Type B pancreatic cell (in vitro differentiated cells): ENCODE measurements around the gene EGR2. TPM values are rescaled to one million over a fixed set of nuclear protein-coding genes. Genes with fewer than 3 reads are reported as not detected.
"Not testable (repeated sequence)": the region's sequence is repeated elsewhere in the genome, so short reads cannot be mapped to it uniquely, and the experiment has no call there.

Experiments used
- DNase-seq: peaks from one replicate; pipeline ENCODE4 v3.0.0; 2021; ENCODE audit warnings: mixed read lengths; ENCODE audit not compliant: unreplicated experiment; ENCODE audit errors: extremely low spot score
- H3K27ac Mint-ChIP-seq: 2 replicates; pipeline ENCODE4 v1.8.0; 2021; ENCODE audit warnings: mild to moderate bottlenecking, mixed read lengths
- H3K27me3 Mint-ChIP-seq: 2 replicates; pipeline ENCODE4 v1.8.0; 2021; ENCODE audit warnings: mixed read lengths
- H3K36me3 Mint-ChIP-seq: 2 replicates; pipeline ENCODE4 v1.8.0; 2021; ENCODE audit warnings: mixed read lengths
- H3K4me1 Mint-ChIP-seq: one replicate; pipeline ENCODE4 v1.8.0; 2021; ENCODE audit warnings: mixed read lengths; ENCODE audit not compliant: unreplicated experiment
- H3K4me3 Mint-ChIP-seq: 2 replicates; pipeline ENCODE4 v1.8.0; 2021; ENCODE audit warnings: mild to moderate bottlenecking, mixed read lengths
- H3K9me3 Mint-ChIP-seq: 2 replicates; pipeline ENCODE4 v1.8.0; 2021; ENCODE audit warnings: mixed read lengths
- total RNA-seq: library from RNA; stranded (reverse); gene quantifications from 2 replicates; pipeline ENCODE4 v1.2.1, GENCODE V29; 2021; ENCODE audit warnings: low replicate concordance
- TF ChIP-seq, protein P1 (sequence below): fragments of 200-600 bp; sonication (generic); conservative IDR thresholded peaks from 2 replicates; pipeline ENCODE4 v1.5.0; 2021; ENCODE audit warnings: antibody characterized with exemption, mild to moderate bottlenecking

Gene EGR2
- total RNA-seq, 1 donor from 2014 or later, result 26.7 TPM

DNA sequence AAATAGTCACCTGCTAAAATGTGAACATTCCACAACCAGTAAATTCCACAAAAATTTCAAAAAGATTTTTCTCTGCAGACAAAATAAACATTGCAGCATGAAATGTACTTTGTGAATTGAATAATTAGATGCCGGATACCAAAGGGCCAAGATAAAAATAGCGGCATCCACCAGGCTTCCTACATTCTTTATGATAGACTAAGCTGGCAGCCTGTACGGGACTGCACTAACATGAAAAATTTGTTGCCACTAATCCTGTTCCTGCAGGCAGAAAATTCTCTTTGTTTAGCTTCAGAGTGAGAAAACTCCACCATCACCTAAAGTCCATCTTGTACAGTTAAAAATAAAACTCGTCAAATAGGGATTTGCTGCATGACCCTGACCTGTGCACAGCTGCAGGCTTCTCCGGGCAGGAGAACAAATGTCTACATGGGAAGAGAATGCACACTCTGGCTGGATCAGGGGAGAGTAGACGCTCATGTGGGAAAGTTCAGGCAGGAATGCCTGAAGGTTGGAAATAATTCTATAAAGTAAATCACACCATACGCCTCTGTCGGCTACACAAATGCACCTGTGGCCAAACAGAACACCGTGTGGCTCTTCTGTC is 27.2 kb downstream of the EGR2 start:
- no peak overlapping the region for H3K4me3 Mint-ChIP-seq
- peaks cover 11% of the 10 kb centered on the region for H3K4me1 Mint-ChIP-seq
- H3K27ac Mint-ChIP-seq, result no peak overlapping the region
- no peaks in the 10 kb centered on the region for H3K36me3 Mint-ChIP-seq
- DNase-seq, result no peak
- H3K9me3 Mint-ChIP-seq, result peaks cover 13% of the 10 kb centered on the region
- peaks cover 9% of the 10 kb centered on the region for H3K27me3 Mint-ChIP-seq
- TF ChIP-seq, protein P1, sequence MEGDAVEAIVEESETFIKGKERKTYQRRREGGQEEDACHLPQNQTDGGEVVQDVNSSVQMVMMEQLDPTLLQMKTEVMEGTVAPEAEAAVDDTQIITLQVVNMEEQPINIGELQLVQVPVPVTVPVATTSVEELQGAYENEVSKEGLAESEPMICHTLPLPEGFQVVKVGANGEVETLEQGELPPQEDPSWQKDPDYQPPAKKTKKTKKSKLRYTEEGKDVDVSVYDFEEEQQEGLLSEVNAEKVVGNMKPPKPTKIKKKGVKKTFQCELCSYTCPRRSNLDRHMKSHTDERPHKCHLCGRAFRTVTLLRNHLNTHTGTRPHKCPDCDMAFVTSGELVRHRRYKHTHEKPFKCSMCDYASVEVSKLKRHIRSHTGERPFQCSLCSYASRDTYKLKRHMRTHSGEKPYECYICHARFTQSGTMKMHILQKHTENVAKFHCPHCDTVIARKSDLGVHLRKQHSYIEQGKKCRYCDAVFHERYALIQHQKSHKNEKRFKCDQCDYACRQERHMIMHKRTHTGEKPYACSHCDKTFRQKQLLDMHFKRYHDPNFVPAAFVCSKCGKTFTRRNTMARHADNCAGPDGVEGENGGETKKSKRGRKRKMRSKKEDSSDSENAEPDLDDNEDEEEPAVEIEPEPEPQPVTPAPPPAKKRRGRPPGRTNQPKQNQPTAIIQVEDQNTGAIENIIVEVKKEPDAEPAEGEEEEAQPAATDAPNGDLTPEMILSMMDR, result no peak

DNA sequence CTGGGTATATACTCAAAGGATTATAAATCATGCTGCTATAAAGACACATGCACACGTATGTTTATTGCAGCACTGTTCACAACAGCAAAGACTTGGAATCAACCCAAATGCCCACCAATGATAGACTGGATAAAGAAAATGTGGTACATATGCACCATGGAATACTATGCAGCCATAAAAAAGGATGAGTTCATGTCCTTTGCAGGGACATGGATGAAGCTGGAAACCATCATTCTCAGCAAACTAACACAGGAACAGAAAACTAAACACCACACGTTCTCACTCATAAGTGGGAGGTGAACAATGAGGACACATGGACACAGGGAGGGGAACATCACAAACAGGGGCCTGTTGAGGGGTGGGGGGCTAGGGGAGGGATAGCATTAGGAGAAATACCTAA is 27.9 kb downstream of the EGR2 start:
- DNase-seq, H3K4me3 Mint-ChIP-seq, H3K27ac Mint-ChIP-seq, H3K27me3 Mint-ChIP-seq, H3K36me3 Mint-ChIP-seq: not testable (repeated sequence)
- Mint-ChIP-seq H3K9me3 (peaks cover 13% of the 10 kb centered on the region), H3K4me1 (peaks cover 11% of the 10 kb centered on the region)

DNA sequence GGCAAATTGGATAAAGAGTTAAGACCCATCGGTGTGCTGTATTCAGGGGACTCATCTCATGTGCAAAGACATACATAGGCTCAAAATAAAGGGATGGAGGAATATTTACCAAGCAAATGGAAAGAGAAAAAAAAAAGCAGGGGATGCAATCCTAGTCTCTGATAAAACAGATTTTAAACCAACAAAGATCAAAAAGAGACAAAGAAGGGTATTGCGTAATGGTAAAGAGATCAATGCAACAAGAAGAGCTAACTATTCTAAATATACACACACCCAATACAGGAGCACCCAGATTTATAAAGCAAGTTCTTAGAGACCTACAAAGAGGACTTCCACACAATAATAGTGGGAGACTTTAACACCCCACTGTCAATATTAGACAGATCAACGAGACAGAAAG is 31.6 kb downstream of the EGR2 start:
- H3K4me3 Mint-ChIP-seq, H3K4me1 Mint-ChIP-seq, H3K27me3 Mint-ChIP-seq, H3K36me3 Mint-ChIP-seq, DNase-seq, H3K27ac Mint-ChIP-seq: not testable (repeated sequence)
- peaks cover 13% of the 10 kb centered on the region for H3K9me3 Mint-ChIP-seq

DNA sequence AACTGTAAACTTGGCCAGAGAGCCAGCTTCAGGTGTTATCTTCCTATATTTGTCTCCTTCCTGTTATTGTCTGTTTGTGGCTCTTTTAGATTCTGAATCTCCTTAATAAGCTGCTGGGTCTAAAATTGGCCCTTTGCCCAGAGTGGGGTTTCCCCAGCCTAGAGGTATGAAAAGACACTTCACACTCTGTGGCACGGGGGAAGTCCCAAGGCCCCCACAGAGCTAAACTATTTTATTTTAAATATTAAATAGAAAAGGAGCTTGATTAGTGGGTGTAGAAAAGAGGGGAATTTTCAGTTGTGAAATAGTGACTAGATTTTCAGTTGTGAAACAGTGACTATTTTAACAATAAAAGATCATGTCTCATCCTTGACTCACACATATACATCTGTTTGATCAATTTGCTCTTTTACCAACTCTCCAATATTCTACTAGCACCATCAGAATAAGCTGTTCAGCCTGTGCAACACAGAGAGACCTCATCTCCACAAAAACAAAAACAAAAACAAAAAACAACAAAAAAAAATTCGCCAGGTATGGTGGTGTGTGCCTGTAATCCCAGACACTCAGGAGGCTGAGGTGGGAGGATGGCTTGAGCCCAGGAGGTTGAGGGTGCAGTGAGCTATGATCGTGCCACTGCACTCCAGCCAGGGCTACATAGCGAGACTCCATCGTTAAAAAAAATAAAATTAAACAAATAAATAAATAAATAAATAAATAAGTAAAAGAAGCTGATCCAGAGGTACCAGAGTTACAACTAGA is 36.5 kb downstream of the EGR2 start:
- peaks cover 4% of the 10 kb centered on the region for H3K27me3 Mint-ChIP-seq
- H3K4me3 Mint-ChIP-seq, result no peak overlapping the region
- no peaks in the 10 kb centered on the region for H3K4me1 Mint-ChIP-seq
- H3K9me3 Mint-ChIP-seq, result peaks cover 10% of the 10 kb centered on the region
- TF ChIP-seq, protein P1, result no peak
- DNase-seq, result no peak
- no peaks in the 10 kb centered on the region for H3K36me3 Mint-ChIP-seq
- no peak overlapping the region for H3K27ac Mint-ChIP-seq

DNA sequence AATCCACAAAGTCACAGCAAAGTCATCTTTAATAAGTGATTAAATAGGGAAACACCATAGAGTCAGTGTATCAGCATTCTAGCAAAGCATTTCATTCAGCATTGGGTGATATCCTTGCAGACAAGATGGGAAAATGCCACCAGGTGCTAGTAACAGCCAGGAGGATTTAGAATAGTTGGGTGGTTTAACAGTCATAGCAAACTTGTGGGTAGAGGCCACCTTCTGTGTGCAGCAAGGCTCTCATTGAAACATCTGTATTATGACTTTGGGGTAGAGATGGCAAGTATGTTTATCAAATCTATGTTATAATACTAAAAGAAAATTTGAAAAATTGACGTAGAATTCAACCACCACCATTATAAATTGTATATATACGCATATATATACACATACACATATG is 38.0 kb downstream of the EGR2 start:
- TF ChIP-seq, protein P1, result no peak
- Mint-ChIP-seq H3K27ac (no peak overlapping the region), H3K4me1 (no peaks in the 10 kb centered on the region), H3K4me3 (no peak overlapping the region), H3K9me3 (peaks cover 5% of the 10 kb centered on the region), H3K27me3 (peaks cover 8% of the 10 kb centered on the region), H3K36me3 (no peaks in the 10 kb centered on the region)
- DNase-seq, result no peak

DNA sequence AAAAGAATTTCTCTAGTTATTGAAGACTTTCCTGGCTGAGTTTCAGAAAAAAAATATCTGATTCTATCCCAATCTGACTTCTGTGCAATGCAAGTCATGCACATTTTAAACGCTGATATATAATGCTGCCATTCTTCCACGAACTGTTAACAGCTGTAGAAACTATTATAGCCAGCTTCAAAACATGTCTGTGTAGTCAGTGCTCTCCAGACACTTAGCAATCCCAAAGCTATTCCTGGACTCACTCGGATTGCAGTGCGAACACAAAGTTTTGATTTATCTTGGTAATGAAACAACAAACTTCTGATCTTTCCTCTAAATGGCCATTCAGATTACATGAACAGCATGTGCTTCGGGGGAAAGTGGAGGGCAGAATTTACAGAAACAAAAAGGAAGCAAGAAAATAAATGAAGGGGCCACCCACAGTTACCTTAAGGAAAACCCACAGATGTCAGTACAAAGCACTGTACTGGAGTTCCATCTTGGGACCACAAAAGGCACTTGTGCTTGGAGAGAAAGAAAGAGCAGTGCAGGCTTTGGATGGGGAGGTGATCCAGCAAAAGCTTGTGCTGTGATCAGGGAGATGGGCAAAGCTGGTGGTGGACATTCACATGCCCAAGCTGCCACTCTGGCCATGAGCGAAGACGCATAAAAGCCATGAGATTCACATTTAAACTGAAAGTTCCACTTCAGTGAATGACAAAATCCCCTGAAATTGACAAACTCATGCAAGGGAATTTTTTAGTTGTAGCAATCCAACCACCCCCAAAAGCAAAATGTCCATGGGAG is 43.8 kb downstream of the EGR2 start:
- peaks cover 5% of the 10 kb centered on the region for H3K9me3 Mint-ChIP-seq
- no peak overlapping the region for H3K4me3 Mint-ChIP-seq
- peaks cover 6% of the 10 kb centered on the region for H3K27me3 Mint-ChIP-seq
- H3K27ac Mint-ChIP-seq, result no peak overlapping the region
- peaks cover 16% of the 10 kb centered on the region for H3K4me1 Mint-ChIP-seq
- H3K36me3 Mint-ChIP-seq, result no peaks in the 10 kb centered on the region
- no peak for DNase-seq
- TF ChIP-seq, protein P1, result no peak
